CD4-positive, alpha-beta T cell treated with Interleukin-4 for 4 hours (primary cell): ENCODE measurements around the gene TFAP2D.

Experiments
- DNase-seq: peaks from one replicate; pipeline ENCODE4 v3.0.0-alpha.2; 2020

Gene TFAP2D

DNA sequence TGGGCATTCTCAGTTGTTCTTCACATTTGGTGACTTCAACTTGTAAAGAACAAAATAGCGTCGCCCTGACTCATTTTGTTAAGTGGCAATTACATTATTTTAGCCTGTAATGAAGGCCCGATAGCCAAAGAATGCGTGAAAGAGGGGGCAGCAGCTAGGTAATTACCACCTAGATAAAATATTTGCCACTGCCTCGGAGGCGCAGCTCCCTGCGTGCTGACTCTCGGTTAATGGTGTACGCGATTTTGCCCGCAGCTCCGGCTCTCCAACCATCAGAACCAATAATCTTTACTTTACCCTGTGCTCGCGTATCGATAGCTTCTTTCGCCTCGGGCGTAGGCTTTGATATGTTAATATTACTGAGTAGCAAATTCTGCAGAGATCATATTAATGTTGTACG is 8.7 kb downstream of the TFAP2D start:
- no peak for DNase-seq

DNA sequence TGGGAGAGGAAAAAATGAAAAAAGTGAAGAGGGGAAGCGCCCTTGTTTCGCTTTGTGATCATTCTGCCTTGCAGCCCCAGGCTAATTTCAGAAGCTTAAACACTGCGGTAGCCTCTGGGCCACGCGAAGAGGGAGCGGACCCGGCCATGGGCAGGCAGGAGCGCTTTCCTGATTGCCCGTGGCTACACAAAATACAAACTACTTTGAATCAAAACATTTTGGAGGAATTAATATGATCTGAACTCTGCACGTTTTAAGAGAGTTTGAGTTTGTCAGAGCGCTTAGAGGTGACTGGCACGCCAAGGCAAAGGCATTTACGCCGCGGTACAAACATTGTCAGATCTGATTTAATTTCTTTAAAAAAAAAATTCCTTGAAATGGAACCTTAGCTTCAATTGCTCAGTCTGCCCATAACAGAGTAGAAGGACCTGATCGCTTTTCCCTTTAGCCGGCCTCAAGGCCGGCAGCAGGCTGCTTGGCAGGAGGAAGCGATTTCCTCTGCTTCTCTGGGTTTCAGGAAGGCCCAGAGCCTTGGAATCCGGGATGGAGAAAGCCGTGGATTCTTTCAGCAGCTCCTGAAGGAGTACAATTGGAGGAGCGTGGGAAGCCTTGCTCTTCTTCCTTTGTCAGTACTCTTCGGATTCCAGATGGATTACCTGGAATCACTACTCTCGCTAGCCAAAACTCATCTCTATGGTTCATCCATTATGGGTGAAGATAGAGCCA is 9.7 kb downstream of the TFAP2D start:
- no peak for DNase-seq

DNA sequence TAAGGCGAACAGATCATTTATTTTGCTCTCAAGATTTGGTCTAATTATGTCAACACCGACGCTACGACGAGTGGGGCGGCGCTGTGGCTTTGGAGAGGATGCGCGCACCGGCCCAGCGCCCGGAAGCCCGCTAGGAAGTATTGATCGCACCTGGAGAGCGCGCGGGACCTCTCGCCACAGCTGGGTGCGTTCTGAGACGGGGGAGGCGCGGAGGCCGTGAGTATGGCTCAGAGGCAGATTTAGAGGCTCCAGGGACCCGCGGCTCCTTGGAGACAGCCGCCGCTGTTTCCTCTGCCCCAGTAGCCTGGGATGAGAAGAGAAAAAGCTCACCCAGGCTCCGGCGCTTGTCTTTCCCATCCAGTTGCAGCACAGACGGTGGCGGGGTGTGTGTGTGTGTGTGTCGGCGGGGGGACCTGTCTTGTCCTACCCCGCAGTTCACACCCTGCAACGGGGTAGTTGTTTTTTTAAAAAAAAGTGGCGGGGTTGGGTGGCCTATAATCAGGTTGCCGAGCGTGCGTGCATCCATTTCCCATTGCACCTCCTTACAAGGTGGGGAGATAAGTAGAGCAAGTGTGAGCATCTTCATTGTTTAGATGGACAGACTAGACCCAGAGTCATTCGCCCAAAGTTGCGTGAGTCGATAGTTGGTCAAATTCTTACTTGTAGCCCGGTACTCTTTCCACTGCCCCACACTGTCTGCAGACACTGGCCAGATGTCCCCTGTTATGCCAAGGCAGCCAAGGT is 11.2 kb downstream of the TFAP2D start:
- no peak for DNase-seq

DNA sequence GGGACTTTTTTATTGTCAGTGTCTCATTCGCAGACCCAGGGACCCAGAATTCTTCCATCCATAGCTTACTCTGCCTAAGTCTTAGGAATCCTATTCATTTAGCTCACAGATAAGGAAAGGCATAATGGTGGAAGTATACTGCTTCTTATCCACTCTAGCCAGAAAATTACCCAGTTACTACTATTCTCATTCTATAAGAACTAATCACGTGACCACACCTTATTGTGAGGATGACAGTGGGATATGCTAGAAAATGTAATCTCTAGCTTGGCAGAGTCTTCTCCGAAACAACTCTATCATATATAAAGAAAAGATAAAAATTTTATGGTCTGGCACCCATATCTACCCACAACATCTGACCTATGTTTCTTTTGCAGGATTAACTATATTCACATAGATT is 21.2 kb downstream of the TFAP2D start:
- DNase-seq: no peak

DNA sequence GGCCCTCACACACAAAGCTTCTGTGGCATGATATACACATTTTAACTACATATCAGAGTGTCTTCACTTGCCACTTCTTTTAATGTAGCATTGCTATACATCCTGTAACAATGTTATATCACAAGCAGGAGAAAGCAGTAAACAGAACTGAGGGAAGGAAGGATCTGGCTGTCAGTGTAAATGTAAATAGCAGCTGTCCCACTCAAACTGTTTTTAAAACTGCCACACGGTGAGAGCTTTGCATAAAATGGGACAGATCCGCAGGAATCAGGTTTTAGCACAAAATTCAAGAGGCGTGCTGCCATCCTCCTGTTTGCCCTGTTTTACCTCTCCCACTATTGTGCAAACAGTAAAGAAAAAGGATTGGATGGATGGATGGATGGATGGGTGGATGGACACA is 28.8 kb downstream of the TFAP2D start:
- no peak for DNase-seq

DNA sequence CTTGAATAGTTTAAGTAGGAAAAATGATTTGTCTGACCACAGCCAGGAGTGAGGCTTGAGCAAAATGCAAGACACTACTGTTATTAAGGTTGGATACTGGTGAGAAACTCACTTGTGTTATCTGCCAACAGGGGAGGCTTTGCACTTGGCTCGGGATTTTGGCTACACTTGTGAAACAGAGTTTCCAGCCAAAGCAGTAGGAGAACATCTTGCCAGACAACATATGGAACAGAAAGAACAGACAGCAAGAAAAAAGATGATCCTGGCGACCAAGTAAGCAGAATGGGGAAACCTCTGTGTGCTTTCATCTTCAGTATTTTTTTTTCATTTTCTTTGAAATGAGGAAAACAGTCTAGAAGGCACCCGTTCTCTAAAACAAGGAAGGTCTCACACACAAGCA is 31.6 kb downstream of the TFAP2D start:
- DNase-seq: no peak

DNA sequence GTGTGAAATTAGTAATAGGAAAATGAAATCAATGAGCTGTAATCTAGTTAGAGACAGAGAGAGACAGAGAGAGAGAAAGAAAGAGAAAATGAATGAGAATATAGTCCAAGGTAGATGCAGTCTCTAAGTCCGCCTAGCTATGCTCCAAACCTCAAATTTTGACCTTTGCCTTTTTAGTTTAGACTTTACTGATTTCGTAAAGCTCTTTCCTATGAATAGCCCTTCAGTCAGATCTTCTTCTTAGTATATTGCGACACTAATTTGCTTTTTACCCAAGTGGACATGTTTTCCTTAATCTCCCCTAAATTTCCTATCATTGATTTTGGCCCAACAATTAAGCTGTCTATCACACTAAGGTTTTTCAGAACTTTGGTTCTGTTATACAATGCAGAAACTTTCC is 49.5 kb downstream of the TFAP2D start:
- no peak for DNase-seq

DNA sequence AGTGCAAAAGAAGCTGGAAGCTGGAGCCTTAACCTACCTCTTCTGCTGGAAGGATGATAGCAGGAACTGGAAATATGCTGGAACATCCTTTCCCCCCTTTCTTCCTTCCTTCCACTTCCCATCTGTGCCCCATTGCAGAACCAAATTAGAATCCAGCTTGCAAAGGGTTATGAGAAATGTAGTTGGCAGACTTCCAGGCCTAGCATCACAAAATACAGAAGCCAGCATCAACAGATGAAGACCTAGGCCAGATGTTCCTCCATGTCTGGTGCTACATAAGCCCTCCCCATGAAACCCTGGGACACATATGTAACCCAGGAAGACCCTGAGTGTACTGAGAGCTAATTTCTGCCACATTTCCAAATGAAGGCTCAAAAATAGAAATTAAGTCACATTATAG is 65.4 kb downstream of the TFAP2D start:
- DNase-seq: no peak

DNA sequence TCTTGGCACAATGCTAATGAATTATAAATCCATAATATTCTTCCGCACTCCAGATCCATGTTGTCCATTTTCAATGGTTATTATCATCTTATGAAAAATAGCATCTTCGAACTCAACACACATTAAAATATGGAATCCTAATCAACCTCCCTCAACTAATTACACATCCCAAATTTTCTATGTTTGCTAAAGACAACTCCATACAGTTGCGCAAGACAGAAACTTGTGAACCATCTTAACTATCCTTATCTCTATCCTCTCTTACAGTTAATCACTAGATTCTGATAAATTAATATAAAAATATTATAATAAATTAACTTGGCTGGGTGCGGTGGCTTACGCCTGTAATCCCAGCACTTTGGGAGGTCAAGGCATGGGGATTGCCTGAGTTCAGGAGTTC is 67.1 kb downstream of the TFAP2D start:
- no peak for DNase-seq

DNA sequence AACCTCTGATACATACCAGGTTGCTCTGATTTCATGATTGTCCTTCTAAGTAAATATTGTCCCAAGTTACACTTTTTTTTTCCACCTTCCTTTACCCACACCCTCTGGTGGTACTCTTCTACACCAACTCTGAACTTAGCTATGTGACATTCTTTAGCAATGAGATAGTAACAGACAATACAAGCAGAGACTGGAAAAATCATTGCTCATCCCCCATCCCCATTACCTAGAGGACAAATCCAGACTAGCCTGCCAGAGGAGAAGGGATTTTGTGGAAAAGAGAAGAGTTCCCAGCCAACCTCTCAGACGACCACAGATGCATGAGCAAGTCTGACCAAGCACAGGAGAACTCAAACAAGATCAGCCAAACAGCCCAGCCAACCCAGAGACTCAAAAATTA is 72.6 kb downstream of the TFAP2D start:
- DNase-seq: no peak

DNA sequence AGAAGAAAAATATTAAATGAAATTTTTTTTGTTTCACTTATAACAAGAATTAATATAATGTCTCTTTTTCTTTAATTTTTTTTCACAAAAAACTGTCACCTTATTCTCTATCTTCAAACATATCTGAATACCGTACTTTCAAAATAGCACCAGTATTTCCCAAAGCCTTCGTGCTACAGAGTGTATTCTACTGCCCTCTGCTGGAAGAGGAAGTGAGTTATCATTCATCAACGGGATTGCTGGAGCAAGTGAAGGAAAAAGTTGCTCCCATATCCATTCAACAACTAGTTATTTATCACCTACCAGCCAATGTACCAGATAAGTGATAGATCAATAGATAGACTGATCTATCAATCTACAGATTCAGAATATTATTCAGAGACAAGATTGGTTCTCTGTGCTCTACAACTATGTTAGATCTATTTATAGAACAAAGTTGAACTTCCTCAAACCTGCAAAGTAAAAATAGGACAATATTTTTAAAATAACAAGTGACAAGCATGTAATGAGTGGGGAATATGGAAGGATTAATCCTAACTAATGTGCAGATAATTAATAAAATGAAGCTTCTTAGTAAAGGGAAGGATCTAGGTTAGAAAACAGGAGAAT is 78.7 kb downstream of the TFAP2D start:
- DNase-seq: peak; percentile 8

DNA sequence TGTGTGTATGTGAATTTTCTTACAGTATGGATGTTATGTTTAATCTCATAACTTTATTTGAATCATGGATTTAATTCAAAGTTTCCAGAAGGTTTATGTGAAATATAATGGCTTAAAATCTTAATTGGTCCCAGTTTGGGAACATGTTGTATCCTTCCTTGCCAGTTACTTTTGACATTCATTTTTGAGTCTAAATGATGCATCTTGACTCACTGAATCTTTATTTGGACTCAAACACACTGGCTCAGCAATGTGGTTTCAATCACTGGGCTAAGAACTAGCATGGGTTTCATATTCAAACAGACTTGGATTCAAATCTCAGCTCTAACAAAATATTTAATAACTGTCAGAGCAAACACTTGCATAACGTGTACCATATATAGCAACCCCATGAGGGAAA is 79.4 kb downstream of the TFAP2D start:
- DNase-seq: no peak

DNA sequence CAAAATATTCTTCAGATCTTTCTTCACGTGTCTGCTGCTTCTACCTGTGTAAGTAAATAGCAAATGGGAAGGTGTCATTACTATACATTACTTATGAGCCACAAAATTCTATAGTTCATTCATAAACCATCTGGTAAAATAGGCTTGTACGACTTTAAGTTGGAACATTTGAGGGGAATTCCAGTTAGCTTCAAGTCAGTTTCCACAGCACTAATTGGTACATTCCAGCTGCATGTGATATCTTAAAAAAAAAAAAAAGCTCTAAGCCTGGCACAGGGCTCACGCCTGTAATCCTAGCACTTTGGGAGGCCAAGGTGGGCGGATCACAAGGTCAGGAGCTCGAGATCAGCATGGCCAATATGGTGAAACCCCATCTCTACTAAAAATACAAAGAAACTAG is 82.2 kb downstream of the TFAP2D start:
- DNase-seq: no peak

DNA sequence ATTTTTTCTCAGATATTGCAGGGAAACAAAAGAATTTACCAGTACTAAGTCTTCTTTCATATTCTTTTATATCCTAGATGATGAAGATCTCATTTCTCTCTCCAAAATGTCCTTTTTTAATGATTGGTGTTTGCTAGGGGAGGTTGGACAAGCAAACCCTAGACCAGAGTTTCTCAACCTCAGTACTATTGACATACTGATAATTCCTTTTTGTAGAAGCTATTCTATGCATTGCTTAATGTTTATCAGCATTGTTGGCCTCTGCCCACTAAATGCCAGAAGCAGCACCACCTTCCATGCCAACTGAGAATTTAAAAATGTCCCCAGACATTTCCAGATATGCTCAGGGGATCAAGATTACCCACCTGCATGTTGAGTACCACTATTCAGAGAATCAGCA is 91.0 kb downstream of the TFAP2D start:
- no peak for DNase-seq

DNA sequence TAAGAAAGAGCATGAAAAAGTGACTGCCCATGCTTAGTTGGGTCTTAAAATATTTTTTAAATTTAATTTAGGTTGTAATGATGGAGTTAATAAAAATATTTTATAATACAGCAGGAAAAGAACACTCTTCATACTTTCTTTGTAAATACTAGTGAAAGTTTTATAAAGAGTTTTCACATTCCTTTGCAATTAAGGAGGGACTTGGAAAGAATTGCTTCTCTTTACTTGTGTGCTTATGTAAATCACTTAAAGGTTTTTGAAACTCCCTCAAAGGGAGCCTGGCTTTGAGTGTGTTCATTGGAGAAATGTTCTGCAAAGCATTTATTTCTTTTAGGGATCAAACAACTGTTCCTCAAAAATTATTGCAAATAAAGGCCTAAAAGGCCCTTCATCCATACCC is 93.7 kb downstream of the TFAP2D start:
- no peak for DNase-seq

DNA sequence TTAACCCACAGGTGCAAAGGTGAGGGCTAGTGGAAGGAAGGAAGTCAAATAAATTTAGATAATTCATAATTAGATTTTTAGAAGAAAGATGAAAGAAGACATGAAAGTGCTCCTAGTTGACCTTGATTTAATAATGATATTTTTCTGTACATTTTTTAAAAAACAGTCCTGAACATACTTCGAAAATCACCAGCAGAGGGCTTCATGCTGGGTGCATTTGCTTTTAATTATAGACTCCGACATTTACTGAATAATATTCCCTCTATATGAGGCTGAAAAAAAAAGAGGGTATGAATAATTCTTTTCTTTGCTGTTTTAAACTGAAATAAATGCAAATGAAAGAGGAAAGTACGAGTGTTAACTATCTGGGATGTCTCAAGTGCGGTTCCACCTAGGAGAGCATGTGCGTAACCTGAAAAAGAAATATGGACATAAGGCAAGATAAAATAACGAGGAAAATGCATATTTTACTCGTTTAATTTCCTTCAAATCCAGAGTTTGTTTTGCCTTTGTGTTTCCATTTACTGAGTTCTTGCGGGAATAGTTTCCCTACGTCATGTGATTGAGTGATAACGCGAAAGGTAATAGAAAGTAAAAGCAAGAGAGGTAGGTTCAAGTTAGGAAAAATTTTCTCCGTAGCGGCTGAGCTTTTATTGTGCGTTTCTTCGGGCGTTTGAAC is 102.2 kb downstream of the TFAP2D start:
- no peak for DNase-seq

DNA sequence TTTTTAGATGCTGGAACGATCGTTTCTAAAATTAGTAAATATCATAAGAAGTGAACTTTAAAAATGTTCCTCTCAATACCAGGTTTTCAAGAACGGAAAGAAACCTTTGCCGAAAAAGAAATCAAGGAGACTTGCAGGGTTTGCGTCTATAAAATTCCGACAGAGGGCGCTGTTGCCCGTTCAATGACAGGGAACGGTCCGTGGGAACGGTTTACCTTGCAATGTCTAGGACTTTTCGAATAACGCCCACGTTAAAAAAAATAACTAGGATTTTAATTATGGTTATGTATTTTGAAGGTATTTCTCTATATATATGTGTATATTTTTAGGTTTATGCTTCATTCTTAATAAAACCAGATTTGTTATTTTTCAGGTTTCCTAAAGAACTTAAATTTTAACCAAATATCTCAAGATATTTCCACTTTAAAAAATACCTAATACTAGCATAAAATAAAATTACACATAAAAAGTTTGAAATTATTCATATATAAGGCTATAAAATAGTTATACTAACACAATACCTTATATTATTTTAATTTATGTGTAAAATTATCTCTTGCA is 102.9 kb downstream of the TFAP2D start:
- peak; percentile 51 for DNase-seq

DNA sequence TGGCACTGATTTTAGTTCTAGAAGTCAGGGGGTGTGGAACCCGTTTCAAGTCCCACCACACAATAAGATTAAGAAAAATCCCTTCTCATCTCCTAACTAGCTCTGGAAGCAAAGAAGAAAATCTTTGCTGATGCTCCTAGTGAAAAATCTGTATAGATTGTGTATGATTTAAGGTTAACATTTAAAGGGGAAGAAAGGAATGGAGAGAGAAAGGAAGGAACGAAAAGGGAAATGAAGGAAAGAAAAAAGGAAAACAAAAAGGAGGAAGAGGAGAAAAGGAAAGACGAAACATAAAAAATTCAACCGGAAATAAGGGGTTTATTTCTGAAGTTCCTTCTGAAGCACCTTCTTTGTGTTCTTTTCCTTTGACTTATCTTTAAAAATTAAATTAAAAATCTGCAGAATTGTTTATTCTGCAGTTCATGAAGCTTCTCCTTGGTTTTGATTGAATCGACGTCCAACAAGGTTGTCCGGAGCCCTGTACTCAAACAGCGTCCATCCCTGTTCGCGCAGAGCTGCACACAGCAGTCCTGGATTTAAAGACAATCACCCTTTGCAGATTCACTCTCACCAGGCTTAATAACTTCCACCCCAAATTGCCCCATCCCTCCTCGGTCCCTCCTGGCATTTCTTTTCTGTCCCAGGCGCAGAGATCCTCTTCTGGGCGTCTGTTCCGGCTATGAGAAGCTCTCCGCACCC is 103.8 kb downstream of the TFAP2D start:
- DNase-seq: no peak

DNA sequence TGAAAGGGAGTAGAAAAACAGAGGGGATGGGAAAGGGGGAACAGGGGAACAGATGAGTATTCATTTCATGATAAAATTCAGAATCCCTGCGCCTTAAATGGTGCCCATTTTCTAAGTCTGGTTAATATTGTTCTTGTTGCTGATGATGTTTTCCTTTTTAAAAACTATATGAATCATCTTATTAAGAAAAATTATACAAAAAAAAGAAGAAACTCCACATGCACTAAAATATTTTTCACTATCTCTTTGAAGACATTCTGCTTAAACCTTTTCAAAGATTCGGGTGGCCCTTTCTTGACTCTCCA is 104.3 kb downstream of the TFAP2D start:
- DNase-seq: no peak

DNA sequence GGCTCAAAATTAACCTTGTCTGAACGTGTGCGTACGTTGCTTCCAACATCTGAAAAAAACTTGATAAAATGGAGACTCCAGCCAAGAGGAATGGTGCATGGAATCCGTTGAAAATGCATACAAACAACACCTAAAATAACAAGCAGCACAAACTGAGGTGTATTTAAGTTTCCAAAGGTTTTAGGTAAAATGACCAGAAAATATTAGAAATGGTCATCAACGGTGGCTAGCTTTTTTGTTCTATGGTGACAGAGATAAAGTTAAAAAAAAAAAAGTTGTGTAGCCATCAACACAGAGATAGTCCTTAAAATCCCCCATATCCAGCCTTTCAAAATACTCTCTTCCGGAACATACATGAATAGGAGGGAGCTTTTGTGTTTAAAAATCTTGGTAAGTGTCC is 104.7 kb downstream of the TFAP2D start:
- no peak for DNase-seq

DNA sequence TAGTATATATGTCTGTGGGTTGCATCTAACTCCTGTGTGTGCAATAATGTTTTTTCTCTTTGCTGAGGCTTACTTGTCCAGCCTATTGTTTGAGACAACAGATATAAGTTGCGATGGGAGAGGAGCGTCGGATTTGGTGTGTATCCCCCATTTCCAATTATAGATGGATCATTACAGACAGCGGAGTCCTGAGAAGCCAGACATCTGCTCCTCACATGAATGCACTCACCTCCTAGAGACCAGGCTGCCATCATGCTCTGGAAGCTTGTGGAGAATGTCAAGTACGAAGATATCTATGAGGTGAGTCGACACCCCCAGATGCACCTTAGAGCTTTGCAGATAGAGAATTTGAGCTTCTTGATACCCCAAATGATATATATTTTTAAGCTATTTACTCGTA is 105.3 kb downstream of the TFAP2D start, which contains the start of gene TFAP2B:
TSS of gene TFAP2B (plus strand) at position 199 of the 400 bp plus-strand sequence. CDS start at position 220, 21 bp downstream.
- no peak for DNase-seq

DNA sequence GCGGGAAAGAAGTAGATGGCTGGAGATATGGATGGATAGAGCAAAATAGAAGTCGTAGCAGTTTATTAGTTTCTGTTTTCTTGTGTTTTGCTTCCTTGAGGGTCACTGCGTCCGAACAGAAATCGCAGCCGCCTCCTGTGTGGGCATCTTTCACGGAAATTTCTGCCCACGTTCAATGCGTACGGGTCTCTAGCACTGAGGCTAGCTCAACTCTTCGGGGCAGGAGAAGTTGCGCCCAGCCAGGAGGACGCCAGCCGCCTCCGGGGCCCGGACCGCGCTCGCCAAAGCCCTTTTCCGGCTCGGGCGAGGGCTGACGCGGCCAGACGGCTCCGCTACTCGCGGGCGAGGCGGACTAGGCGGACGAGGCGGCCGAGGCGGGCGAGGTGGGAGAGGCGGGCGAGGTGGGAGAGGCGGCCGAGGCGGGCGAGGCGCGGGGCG is 106.2 kb downstream of the TFAP2D start:
- no peak for DNase-seq
